GM19372 (cell line): ENCODE data around the gene PFN4.
"Not testable (repeated sequence)": the region's sequence is repeated elsewhere in the genome, so short reads cannot be mapped to it uniquely, and the experiment has no call there.

Source experiments
- ATAC-seq: cut with Tn5 transposase; IDR thresholded peaks from one replicate; pipeline ENCODE4 v1.9.1; 2021; ENCODE audit warnings: mild to moderate bottlenecking, low read depth, moderate library complexity; ENCODE audit not compliant: unreplicated experiment

The PFN4 gene

GRCh38 chr2:24115057-24115456, 8.1 kb downstream of the PFN4 start:
- no peak for ATAC-seq

- ATAC-seq, result no peak
These were observed 11.7 kb downstream of the PFN4 start for GRCh38 chr2:24111407-24111901.

GRCh38 chr2:24110660-24111303, 12.4 kb downstream of the PFN4 start:
- ATAC-seq, result no peak

GRCh38 chr2:24109431-24109830, 13.7 kb downstream of the PFN4 start:
- not testable (repeated sequence) for ATAC-seq

- ATAC-seq, result no peak
These were observed 15.8 kb downstream of the PFN4 start for GRCh38 chr2:24107336-24107735.

GRCh38 chr2:24106786-24107185, 16.3 kb downstream of the PFN4 start:
- no peak for ATAC-seq

GRCh38 chr2:24105816-24106215, 17.3 kb downstream of the PFN4 start:
- no peak for ATAC-seq

- ATAC-seq, result no peak
These were observed 18.2 kb downstream of the PFN4 start for GRCh38 chr2:24104906-24105305.

GRCh38 chr2:24104110-24104650, 19.0 kb downstream of the PFN4 start:
- no peak for ATAC-seq

- no peak for ATAC-seq
These were observed 20.5 kb downstream of the PFN4 start for GRCh38 chr2:24102677-24103076.

GRCh38 chr2:24101992-24102391, 21.1 kb downstream of the PFN4 start:
- no peak for ATAC-seq

GRCh38 chr2:24100732-24101131, 22.4 kb downstream of the PFN4 start:
- ATAC-seq, result not testable (repeated sequence)

- ATAC-seq, result not testable (repeated sequence)
These were observed 27.9 kb downstream of the PFN4 start for GRCh38 chr2:24095171-24095677.

- ATAC-seq, result not testable (repeated sequence)
These were observed 29.9 kb downstream of the PFN4 start for GRCh38 chr2:24093270-24093669.

GRCh38 chr2:24088821-24089359, 34.2 kb downstream of the PFN4 start:
- ATAC-seq, result no peak

- no peak for ATAC-seq
These were observed 36.1 kb downstream of the PFN4 start for GRCh38 chr2:24087032-24087431.

GRCh38 chr2:24086241-24086640, 36.9 kb downstream of the PFN4 start:
- ATAC-seq, result no peak

- ATAC-seq, result no peak
These were observed 38.0 kb downstream of the PFN4 start for GRCh38 chr2:24085200-24085489.

- peak; percentile 71 for ATAC-seq
These were observed 38.5 kb downstream of the PFN4 start, which contains the start of gene TP53I3 for GRCh38 chr2:24084386-24085199. TSS of gene TP53I3 (minus strand) at chr2:24084834. CDS start at chr2:24084326, 508 bp downstream.

- peak; percentile 76 for ATAC-seq
These were observed 39.4 kb downstream of the PFN4 start for GRCh38 chr2:24083567-24084385.
